Mononuclear cell (primary cell): ENCODE results near the gene XK. TPM values are rescaled to one million over a fixed set of nuclear protein-coding genes. Genes with fewer than 3 reads are reported as not detected.

Experiments
- H3K27me3 ChIP-seq: 2 replicates; pipeline ENCODE4 v1.6.0; 2011; ENCODE audit warnings: low read length, control low read depth; ENCODE audit not compliant: insufficient read depth
- H3K4me1 ChIP-seq: 2 replicates; pipeline ENCODE4 v1.5.1; 2011; ENCODE audit warnings: mild to moderate bottlenecking, low read length, control low read depth; ENCODE audit not compliant: insufficient read depth
- H3K4me3 ChIP-seq: 2 replicates; pipeline ENCODE4 v1.5.1; 2011; ENCODE audit warnings: mild to moderate bottlenecking, low read length, moderate library complexity
- H3K9me3 ChIP-seq: 2 replicates; pipeline ENCODE4 v1.5.1; 2011; ENCODE audit warnings: low read depth, mild to moderate bottlenecking, control low read depth, low read length
- total RNA-seq: library from RNA; depleted of rRNA; stranded (reverse); fragments of >200 nt; gene quantifications from one replicate; pipeline ENCODE4 v1.2.3, GENCODE V29; 2012

The XK gene
- total RNA-seq, 1 donor = 3.6 TPM

DNA sequence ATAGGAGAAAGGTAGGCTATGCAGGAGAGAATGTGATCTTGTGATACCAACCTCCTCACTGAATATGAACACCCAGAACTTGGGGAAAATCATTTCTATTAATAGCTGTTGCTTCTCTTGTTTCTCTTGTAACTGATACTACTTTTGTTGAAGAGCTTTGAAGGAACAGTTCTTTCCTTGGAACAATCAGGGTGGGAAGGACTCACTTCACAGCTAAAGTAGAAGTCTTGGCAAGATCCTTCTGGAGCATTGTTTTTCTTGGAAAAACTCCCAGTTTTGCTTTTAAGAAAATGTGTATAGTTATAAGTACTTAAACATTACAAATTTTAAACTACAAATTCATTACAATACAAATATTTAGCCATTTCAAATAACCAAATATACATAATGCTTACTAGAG, 19.1 kb upstream of the XK start:
- no peaks in the 10 kb centered on the region for H3K9me3 ChIP-seq
- H3K4me1 ChIP-seq = no peaks in the 10 kb centered on the region
- no peaks in the 10 kb centered on the region for H3K27me3 ChIP-seq
- H3K4me3 ChIP-seq = no peak overlapping the region

DNA sequence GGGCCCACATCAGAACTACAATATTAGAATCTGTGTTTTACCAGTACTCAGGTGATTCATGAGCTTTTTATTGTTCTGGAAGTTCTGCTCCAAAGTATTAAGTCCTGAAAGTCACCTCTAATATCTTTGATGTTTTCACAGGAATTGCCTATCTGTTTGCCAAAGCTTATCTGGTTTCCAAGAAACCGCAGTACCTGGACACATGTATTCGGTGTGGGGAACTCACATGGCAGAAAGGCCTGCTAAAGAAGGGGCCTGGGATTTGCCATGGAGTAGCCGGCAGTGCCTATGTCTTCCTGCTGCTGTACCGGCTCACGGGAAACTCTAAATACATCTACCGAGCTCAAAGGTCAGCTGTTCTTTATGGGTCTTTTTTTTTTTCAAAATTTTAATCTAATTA, 18.4 kb upstream of the XK start:
- no peaks in the 10 kb centered on the region for H3K27me3 ChIP-seq
- H3K4me3 ChIP-seq = no peak overlapping the region
- no peaks in the 10 kb centered on the region for H3K9me3 ChIP-seq
- H3K4me1 ChIP-seq = no peaks in the 10 kb centered on the region

DNA sequence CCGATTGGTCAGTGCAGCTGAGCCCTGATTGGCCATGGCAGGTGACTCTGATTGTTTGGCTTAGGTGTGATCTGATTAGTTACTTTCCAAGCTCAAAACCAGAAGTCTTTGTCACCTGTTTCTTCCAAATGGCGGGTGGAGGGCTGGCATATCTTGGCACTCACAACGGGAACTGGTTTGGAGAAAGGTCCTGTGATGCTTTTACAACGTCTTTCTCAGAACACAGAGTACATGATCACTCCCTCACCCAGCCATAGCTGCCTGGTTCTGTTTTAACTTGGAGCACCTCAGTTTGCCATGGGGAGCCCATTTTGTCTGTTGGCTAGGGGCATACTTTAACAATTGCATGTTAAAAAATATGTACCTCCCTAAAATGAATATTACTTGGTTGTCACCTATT, 13.0 kb upstream of the XK start:
- H3K4me1 ChIP-seq = no peaks in the 10 kb centered on the region
- no peaks in the 10 kb centered on the region for H3K27me3 ChIP-seq
- no peak overlapping the region for H3K4me3 ChIP-seq
- no peaks in the 10 kb centered on the region for H3K9me3 ChIP-seq

DNA sequence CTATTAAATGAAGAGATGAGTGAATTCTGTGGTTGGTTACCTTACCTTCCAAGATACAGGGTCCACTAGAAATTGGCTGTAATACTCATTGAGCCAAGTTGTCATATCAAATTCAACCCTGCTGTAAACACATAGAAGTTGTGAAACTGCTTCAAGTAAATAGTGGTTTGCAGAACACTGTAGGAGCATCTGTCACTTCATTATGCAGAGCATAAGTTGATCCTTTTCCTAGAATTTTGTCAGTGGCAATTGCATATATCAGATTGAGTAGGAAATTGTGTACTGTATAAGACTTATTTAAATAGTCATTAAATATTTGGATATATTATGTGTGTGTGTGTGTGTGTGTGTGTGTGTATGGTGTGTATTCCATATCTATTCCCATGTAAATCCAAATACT, 8.8 kb upstream of the XK start:
- no peak overlapping the region for H3K4me3 ChIP-seq
- H3K9me3 ChIP-seq = no peaks in the 10 kb centered on the region
- no peaks in the 10 kb centered on the region for H3K4me1 ChIP-seq
- H3K27me3 ChIP-seq = no peaks in the 10 kb centered on the region

DNA sequence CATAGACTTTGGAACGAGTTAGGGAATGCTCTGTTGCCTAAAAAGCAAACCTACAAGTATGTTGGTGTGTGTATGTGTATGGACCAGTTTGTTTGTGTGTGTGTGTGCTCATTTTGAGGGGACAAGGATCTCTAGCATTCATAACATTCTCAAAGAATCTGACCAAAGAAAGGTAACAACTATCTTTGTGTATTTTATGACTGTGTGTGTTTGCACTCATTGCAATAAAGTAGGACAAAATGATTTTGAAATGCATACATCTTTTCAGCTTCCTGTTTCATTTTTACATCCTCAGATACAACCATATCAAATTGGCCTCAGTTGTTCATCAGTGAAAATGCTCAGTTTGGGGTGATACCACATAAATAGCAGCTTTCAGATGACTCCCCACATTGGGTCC, 8.3 kb upstream of the XK start:
- Histone ChIP-seq H3K27me3 (no peaks in the 10 kb centered on the region), H3K9me3 (no peaks in the 10 kb centered on the region), H3K4me1 (no peaks in the 10 kb centered on the region), H3K4me3 (no peak overlapping the region)

DNA sequence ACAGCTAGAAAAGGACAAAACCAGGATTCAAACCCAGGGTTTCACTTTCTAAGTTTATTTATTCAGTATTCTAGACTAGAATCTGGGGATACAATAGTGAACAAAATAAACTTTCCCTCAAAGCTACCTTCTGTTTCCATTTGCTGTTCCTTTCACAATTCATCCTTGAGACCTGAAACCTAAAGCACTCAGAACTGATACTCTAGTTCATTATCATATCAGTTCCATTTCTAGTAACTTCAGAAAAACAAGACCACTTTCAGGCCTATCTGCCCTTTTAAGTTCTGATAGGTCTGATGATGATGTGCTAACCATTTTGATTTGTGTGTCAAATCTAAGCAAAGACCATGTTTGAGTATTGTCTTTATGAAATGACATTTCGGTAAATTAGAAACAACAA, 7.8 kb upstream of the XK start:
- Histone ChIP-seq H3K4me1 (no peaks in the 10 kb centered on the region), H3K27me3 (no peaks in the 10 kb centered on the region), H3K9me3 (no peaks in the 10 kb centered on the region), H3K4me3 (no peak overlapping the region)

DNA sequence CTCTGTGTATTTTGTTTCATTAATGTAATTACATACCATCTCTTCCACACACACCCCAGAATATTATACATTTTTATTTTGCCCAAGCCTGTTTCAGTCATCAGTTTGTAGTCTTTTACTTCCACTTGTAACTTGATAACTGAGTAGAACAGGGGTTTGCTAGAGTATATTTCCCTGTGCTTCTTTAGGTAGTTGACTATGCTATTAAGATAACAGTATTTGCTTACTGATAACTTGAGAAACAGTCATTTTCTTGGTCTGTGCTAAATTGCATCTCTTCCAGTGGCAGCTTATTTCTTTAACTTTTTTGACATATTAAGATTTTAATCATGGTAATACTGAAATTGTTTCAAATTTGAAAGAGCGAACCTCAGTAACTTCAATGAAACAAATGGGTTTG, 7.0 kb upstream of the XK start:
- H3K27me3 ChIP-seq = no peaks in the 10 kb centered on the region
- no peak overlapping the region for H3K4me3 ChIP-seq
- no peaks in the 10 kb centered on the region for H3K9me3 ChIP-seq
- no peaks in the 10 kb centered on the region for H3K4me1 ChIP-seq

DNA sequence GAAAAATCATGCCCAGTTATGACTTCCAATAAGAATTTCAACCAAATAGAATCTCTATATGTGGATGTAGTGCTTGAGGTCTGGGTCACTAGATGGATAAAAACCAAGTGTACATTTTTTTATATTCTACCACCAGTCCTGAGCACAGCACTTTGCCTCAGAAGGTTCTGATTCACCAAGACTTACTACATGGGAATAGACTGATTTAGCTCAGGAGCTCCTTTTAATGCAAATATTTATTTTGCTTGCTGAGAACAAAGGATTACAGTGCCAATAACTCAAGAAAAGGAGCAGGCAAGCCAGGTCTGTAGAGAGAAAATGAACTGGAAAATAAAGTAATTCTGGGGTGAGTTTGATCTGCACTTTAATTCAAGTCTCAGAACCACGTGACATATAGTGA, 6.4 kb upstream of the XK start:
- no peaks in the 10 kb centered on the region for H3K9me3 ChIP-seq
- no peak overlapping the region for H3K4me3 ChIP-seq
- no peaks in the 10 kb centered on the region for H3K4me1 ChIP-seq
- no peaks in the 10 kb centered on the region for H3K27me3 ChIP-seq

DNA sequence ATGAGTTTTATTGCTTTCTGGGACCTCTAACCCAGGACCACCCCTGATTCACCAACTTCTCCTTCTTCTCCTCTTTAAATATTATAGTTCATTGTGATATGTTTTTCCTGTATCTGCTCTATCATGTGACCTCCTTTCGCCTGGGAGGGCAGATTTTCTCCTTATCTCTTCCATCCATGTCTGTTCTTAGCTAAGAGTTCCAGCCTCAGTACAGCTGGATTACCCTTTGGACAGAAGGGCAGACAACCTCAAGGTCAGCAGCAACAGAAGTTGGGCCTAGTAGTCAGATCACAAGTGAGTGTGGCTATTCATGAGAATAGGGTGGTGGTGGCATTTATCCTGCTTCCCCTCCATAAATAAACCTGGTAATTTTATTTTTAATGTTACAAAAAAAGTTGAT, 5.7 kb upstream of the XK start:
- Histone ChIP-seq H3K27me3 (peaks cover 2% of the 10 kb centered on the region), H3K9me3 (no peaks in the 10 kb centered on the region)

DNA sequence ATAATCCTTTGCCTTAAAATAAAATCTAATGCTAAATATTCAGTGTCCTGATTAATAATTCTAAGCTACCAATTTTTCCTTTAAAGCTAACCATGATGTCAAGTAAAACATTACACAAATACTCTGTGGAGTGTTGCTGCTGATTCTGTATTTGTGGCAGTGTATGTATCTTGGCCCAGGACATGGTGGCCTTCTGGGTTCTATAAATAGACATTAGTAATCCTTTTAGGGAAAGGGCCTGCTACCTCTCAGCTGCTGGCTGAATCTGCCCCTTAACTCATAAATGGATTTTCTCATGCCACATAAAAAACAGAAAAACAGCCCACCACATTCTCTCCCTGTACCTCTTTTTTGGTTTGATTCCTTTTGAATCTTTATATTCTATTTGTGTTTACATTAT, 1.2 kb upstream of the XK start:
- Histone ChIP-seq H3K4me3 (no peak overlapping the region), H3K9me3 (no peaks in the 10 kb centered on the region), H3K27me3 (peaks cover 4% of the 10 kb centered on the region), H3K4me1 (peaks cover 4% of the 10 kb centered on the region)

More for the DNA sequence above, 5.7 kb upstream of the XK start:
- Histone ChIP-seq H3K4me1 (no peaks in the 10 kb centered on the region), H3K4me3 (no peak overlapping the region)

DNA sequence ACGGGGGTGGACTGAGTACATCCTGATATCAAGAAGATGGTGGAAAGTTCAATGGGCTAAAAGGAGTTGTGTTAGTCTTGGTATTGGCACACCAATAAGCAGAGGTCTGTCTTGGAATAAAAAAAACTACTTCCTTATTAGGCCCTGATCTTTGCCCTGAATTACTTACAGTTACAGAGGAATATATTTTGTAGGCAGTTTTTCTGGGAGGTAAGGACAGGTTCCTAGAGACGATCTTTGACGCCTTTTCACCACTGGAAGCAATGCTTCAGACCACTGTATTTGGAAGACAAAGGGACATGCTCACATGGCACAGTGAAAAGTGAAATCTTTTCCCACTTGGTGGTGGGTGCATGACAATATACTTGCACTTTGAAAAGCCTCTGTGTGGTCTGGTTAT, 618 bp upstream of the XK start:
- Histone ChIP-seq H3K4me1 (peaks cover 4% of the 10 kb centered on the region), H3K27me3 (peaks cover 4% of the 10 kb centered on the region), H3K4me3 (no peak overlapping the region), H3K9me3 (no peaks in the 10 kb centered on the region)

DNA sequence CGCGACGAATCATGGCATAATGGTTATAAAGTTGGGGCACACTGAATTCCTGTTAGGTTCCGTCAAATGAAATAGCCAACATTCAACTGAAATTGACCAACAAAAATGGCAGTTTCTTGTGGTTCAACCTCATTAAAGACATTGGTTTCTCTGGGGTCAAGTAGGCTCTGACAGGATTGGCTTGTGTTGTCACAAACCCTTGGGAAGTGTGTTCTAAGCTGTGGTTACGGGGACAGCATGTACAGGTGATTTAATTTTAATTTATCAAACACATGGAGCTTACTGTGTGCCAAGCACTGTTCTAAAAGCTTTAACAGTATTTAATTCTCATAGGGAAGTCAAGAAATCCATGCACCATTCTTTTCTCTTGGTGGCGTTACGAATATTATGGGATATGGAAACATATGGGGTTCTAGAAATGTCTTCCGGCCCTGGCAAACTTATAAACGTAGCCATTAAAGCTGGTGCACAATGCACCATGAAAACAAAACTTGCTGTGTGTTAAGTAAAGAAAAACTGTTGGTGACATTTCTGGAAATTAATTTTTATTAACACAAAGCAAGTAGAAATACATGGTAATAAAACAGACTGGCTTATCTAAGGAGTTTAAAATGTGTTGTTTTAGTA, 891 bp downstream of the XK start:
- H3K27me3 ChIP-seq = peaks cover 4% of the 10 kb centered on the region
- no peaks in the 10 kb centered on the region for H3K9me3 ChIP-seq
- peaks cover 4% of the 10 kb centered on the region for H3K4me1 ChIP-seq
- no peak overlapping the region for H3K4me3 ChIP-seq

DNA sequence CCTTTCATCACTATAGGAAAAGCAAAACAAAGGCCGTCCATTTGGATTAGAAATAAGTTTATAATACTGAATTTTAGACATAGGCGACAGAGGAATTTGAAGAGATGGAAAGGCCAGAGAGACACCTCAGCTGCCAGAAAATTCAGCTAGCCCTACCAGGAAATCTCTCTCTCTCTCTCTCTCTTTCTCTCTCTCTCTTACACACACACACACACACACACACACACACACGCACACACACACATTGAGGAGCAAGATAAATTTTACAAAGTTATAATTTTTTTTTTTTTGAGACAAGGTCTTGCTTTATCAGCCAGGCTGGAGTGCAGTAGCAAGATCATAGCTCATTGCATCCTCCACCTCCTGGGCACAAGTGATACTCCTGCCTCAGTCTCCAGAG, 1.4 kb downstream of the XK start:
- Histone ChIP-seq H3K27me3 (peaks cover 4% of the 10 kb centered on the region), H3K4me3 (no peak overlapping the region), H3K4me1 (peaks cover 4% of the 10 kb centered on the region), H3K9me3 (no peaks in the 10 kb centered on the region)

DNA sequence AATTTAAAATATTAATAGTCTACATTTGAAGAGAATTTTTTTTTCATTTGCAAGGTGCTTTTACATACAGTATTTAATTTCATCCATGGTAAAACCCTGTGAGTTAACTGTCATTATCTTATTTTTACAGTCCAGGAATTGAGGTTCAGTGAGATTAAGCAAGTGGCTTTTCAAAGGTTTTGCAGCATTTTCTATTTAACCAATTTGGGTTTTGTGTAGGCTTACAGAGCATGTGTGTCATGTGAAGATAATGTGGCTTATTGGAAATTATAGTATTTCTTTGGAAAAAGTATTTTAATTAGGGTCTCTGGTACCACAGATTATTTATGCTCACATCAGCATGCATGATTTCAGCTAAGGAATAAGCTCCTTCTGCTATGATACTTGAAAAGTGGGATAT, 4.5 kb downstream of the XK start:
- H3K4me1 ChIP-seq = peaks cover 4% of the 10 kb centered on the region
- no peak overlapping the region for H3K4me3 ChIP-seq
- no peaks in the 10 kb centered on the region for H3K9me3 ChIP-seq
- peaks cover 2% of the 10 kb centered on the region for H3K27me3 ChIP-seq

DNA sequence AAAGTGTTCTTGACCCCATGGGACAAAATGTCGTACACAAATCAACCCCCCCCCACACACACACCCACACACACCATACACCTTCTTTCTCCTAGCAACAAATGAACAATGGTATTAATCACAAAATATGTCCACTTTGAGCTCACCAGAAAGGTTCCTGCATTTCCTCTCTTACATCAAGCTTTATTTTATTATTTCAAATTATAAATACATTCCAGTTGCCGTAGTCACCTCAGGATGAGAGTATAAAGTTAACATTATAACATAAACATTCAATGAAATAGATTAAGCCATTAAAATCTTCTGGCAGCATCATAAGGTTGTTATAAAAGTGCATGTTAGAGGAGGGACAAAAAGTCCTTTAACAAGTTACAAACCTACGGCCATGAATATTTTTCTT, 7.3 kb downstream of the XK start:
- Histone ChIP-seq H3K9me3 (no peaks in the 10 kb centered on the region), H3K27me3 (no peaks in the 10 kb centered on the region), H3K4me3 (no peak overlapping the region), H3K4me1 (no peaks in the 10 kb centered on the region)

DNA sequence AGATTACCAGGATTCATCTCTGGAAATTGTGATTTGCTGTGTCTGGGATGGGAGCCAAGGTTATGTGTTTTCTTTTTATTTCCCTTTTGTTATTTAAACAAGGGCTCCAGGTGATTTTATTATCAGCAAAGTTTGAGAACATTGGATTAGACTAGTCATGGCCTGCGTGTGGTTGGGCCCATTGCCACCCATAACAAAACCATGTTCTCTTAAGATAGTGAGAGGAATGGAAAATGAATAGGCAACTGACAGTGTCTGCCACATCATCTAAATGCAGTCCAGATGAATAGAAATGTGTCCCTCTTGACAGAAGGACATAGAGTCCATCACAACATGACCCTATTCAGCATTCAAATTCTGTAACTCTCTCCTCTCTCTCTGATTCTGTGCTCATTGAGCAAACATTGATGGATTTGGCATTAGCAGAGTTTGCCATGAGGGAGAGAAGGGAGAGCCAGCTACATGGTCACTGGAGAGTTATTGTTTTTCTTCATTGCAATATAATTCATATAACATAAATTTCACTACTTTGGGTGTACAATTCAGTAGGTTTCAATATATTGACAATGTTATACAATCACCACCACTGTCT, 11.7 kb downstream of the XK start:
- H3K9me3 ChIP-seq = no peaks in the 10 kb centered on the region
- no peaks in the 10 kb centered on the region for H3K27me3 ChIP-seq
- H3K4me3 ChIP-seq = no peak overlapping the region
- H3K4me1 ChIP-seq = no peaks in the 10 kb centered on the region
